ENCODE results near the gene IFNB1. TPM values are rescaled to one million over a fixed set of nuclear protein-coding genes. Genes with fewer than 3 reads are reported as not detected.

Gene IFNB1
- total and polyA plus RNA-seq, 2 of the 4 experiments (the other 2 are of a cell fraction): not detected

- no peak overlapping the region for H2AFZ ChIP-seq (replicated peaks; ENCODE audit: low read length, poor library complexity)
- H4K8ac ChIP-seq (ENCODE audit: low read depth in 2 of 2, low read length in 2 of 2): no peak overlapping the region
- H3K9me3 ChIP-seq (ENCODE audit: control insufficient read depth, insufficient read depth, low read length): no peaks in the 10 kb centered on the region
- no peak for DNase-seq
- intact Hi-C loops (cut with micrococcal nuclease): no loop called here
- no peaks in the 10 kb centered on the region for H3K36me3 ChIP-seq (ENCODE audit: control insufficient read depth, insufficient read depth, low read length)
- no peak overlapping the region for H4K5ac ChIP-seq (ENCODE audit: low read depth, low read length)
- no peak overlapping the region for H3K4me2 ChIP-seq (ENCODE audit: low read depth, low read length)
- H3K27ac ChIP-seq (ENCODE audit: insufficient read depth, low read length): no peak overlapping the region
- no peak overlapping the region for H3K23ac ChIP-seq (ENCODE audit: low read depth, low read length)
- ChIA-PET POLR2A (ENCODE audit: unreplicated experiment) (no interaction called here), CTCF (no interaction called here)
- no peak overlapping the region for H3K14ac ChIP-seq (replicated peaks; ENCODE audit: low read depth, low read length)
- dilution Hi-C loops (cut with HindIII; ENCODE audit: low sequenced_read_pairs, unreplicated experiment): no loop called here
- TF ChIP-seq RFX5 (IDR thresholded peaks at IDR 0.05; ENCODE audit: low read depth, low read length) (no peak), BHLHE40 (IDR thresholded peaks at IDR 0.05; ENCODE audit: low read depth, low read length) (no peak), POLR2A (IDR thresholded peaks at IDR 0.05; ENCODE audit: low read depth, low read length) (no peak), MAZ (IDR thresholded peaks at IDR 0.05; ENCODE audit: borderline replicate concordance, low read depth, low read length) (no peak), MAFK (IDR thresholded peaks at IDR 0.05; ENCODE audit: low read depth, low read length) (no peak), CHD1 (IDR thresholded peaks at IDR 0.05; ENCODE audit: low read depth, low read length) (no peak), CTCF (conservative IDR thresholded peaks at IDR 0.05; ENCODE audit: low read depth, low read length) (no peak), MXI1 (IDR thresholded peaks at IDR 0.05; ENCODE audit: borderline replicate concordance, low read depth, low read length) (no peak), CEBPB (IDR thresholded peaks at IDR 0.05; ENCODE audit: low read depth, low read length) (no peak), RCOR1 (IDR thresholded peaks at IDR 0.05; ENCODE audit: insufficient replicate concordance, low read length) (no peak), NFE2L2 (IDR thresholded peaks at IDR 0.05; ENCODE audit: low read depth, low read length) (no peak), SMC3 (IDR thresholded peaks at IDR 0.05; ENCODE audit: low read depth, low read length) (no peak), RAD21 (IDR thresholded peaks at IDR 0.05; ENCODE audit: low read length) (no peak)
- H2BK20ac ChIP-seq (ENCODE audit: low read depth, low read length): no peak overlapping the region
- no peaks in the 10 kb centered on the region for H3K9me1 ChIP-seq (ENCODE audit: insufficient read depth, low read length)
- H2BK120ac ChIP-seq (ENCODE audit: low read depth, low read length): no peak overlapping the region
- H3K4ac ChIP-seq (ENCODE audit: low read depth, low read length): no peak overlapping the region
- no peak overlapping the region for H4K91ac ChIP-seq (ENCODE audit: insufficient read depth, low read depth, low read length)
- no peak overlapping the region for H3K56ac ChIP-seq (ENCODE audit: extremely low read depth, insufficient read depth, low read length)
- no peak overlapping the region for H2AK5ac ChIP-seq (ENCODE audit: low read depth, low read length)
- ATAC-seq (ENCODE audit: low read depth): no peak
- no peaks in the 10 kb centered on the region for H4K20me1 ChIP-seq (ENCODE audit: insufficient read depth, low read length)
- BruUV-seq (replicated peaks): no TSS peak
- no peak overlapping the region for H2BK5ac ChIP-seq (ENCODE audit: low read depth, low read length, poor library complexity, severe bottlenecking)
- H3K27me3 ChIP-seq (ENCODE audit: control insufficient read depth, insufficient read depth, low read length): no peaks in the 10 kb centered on the region; the same call in 1 of the 2 replicates
- H3K79me1 ChIP-seq (ENCODE audit: low read depth in 1 of 2, low read length in 2 of 2): no peaks in the 10 kb centered on the region
- no peak overlapping the region for H2AK9ac ChIP-seq (replicated peaks; ENCODE audit: low read depth, low read length, poor library complexity)
- no CpG with 5 or more reads among the region's 4 CpGs for WGBS, 2 experiments (ENCODE audit: extremely low coverage in 2 of 2, insufficient read length in 1 of 2)
- in situ Hi-C loops (cut with MboI; ENCODE audit: low sequenced_read_pairs): no loop called here
- no peak overlapping the region for H3K18ac ChIP-seq (ENCODE audit: low read depth, low read length)
- no peak overlapping the region for H3K9ac ChIP-seq (ENCODE audit: low read depth, low read length)
- H3K4me1 ChIP-seq (ENCODE audit: control insufficient read depth, insufficient read depth, low read length): no peaks in the 10 kb centered on the region
- H3K4me3 ChIP-seq (ENCODE audit: insufficient read depth, low read depth, low read length): no peak overlapping the region
- H2BK15ac ChIP-seq (ENCODE audit: low read depth, low read length): no peak overlapping the region
These were observed 35.3 kb downstream of the IFNB1 start for GRCh38 chr9:21042466-21042865.

All from IMR-90 (cell line).